Measurements from ENCODE around the gene GJB3. TPM values are rescaled to one million over a fixed set of nuclear protein-coding genes. Genes with fewer than 3 reads are reported as not detected.
"Not testable (repeated sequence)": the region's sequence is repeated elsewhere in the genome, so short reads cannot be mapped to it uniquely, and the experiment has no call there.

The GJB3 gene
- total RNA-seq (2022) (23.1 and 23.5 TPM in 2 replicates), Bru-seq, nascent RNA (percentile 63 among the genes with signal in this experiment), BruChase-seq, experiment 1, labeled RNA remaining after a 6-hour chase (percentile 59 among the genes with signal in this experiment), BruChase-seq, experiment 2, labeled RNA remaining after a 2-hour chase (percentile 79 among the genes with signal in this experiment)
- long read RNA-seq, transcript GJB3-201 (2 exons, 1,797 nt) = minor isoform, 11 of 40 reads
- long read RNA-seq, transcript GJB3-202 (2 exons, 2,217 nt) = major isoform, 21 of 40 reads
- long read RNA-seq, partial matches to known transcripts = 8 of 40 reads
- long read RNA-seq, other reads (novel, unspliced or antisense) = 0 of 40 reads

DNA sequence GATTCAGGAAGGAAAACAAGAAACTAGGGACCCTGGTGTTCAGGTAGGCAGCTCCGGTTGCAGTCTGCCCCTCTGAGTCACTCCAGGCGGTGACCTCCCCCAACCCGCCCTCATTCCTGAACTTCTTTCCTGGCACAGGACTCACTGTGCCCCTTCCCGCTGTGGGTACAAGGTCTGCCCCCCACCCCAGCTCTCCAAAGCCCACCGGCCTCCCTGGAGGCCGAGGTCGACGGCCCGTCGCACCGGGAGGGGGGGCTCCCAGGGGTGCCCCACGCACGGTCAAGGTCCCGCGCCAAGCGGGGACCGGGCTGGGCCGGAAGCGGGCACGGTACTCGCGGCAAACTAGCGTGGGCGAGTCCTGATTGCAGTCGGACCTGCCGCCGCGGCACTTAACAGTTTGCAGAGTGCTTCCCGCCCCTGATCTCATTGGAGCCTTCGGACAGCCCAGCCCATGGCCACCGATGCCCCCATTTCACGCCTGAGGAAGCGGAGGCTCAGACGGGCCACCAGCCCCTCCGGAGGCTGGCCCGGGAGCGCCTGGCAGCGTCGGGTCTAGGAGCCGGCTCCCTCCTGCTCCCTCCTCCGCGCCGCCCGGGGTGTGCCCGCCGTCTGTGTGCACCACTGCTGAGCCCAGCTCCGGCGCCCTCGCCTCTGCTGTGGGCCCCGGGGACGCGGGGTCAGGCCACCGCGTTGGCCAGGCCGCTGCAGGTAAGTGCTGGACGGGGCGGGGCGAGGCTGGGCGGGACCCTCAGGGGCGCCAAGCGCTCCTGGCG lies at the start of gene GJB3:
Gene GJB3 (plus strand): TSS at position 144 of the 773 bp plus-strand sequence. CDS start 3,549 bp downstream, outside the sequence.
- peak within 1 kb of the TSS; percentile 88 for H3K4me3 Mint-ChIP-seq (ENCODE audit: low read depth, unreplicated experiment)
- peak; percentile 74 for DNase-seq
- peaks cover 48% of the 10 kb centered on the region for H3K36me3 Mint-ChIP-seq (ENCODE audit: insufficient read depth, unreplicated experiment)
- intact Hi-C loops (cut with micrococcal nuclease; ENCODE audit: unreplicated experiment) = loop anchor here (2.0 kb wide), 1 partner anchor 18 kb away; no protein-coding TSS in a partner anchor
- H3K27ac Mint-ChIP-seq (ENCODE audit: unreplicated experiment) = peak within 1 kb of the TSS; percentile 90
- H3K9me3 Mint-ChIP-seq (ENCODE audit: low read depth, unreplicated experiment) = no peaks in the 10 kb centered on the region
- peaks cover 56% of the 10 kb centered on the region for H3K4me1 Mint-ChIP-seq (ENCODE audit: low read depth, unreplicated experiment)
- CTCF ChIA-PET = interaction anchor here (0.7 to 1.2 kb wide), 5 partner anchors 22 to 135 kb away, joined by 3 to 6 read pairs (median 5); partner anchors contain the start of gene SMIM12
- H3K27me3 Mint-ChIP-seq (ENCODE audit: unreplicated experiment) = no peaks in the 10 kb centered on the region
- TF ChIP-seq, protein P1, sequence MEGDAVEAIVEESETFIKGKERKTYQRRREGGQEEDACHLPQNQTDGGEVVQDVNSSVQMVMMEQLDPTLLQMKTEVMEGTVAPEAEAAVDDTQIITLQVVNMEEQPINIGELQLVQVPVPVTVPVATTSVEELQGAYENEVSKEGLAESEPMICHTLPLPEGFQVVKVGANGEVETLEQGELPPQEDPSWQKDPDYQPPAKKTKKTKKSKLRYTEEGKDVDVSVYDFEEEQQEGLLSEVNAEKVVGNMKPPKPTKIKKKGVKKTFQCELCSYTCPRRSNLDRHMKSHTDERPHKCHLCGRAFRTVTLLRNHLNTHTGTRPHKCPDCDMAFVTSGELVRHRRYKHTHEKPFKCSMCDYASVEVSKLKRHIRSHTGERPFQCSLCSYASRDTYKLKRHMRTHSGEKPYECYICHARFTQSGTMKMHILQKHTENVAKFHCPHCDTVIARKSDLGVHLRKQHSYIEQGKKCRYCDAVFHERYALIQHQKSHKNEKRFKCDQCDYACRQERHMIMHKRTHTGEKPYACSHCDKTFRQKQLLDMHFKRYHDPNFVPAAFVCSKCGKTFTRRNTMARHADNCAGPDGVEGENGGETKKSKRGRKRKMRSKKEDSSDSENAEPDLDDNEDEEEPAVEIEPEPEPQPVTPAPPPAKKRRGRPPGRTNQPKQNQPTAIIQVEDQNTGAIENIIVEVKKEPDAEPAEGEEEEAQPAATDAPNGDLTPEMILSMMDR (IDR thresholded peaks at IDR 0.05; ENCODE audit: unreplicated experiment) = no peak
- BruUV-seq (replicated peaks) = no TSS peak

DNA sequence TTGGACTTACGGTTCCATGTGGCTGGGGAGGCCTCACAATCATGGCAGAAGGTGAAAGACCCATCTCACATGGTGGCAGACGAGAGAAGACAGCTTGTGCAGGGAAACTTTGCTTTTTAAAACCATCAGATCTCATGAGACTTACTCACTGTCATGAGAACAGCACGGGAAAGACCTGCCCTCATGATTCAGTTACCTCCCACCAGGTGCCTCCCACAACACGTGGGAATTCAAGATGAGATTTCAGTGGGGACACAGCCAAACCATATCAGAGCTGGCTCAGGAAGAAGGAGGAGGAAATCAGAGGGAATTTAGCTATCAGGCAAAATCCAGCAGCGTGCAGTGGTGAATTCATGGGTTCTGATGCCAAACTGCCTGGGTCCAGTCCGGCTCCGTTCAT lies 48.2 kb upstream of the GJB3 start:
- H3K4me1 Mint-ChIP-seq (ENCODE audit: low read depth, unreplicated experiment); H3K4me3 Mint-ChIP-seq (ENCODE audit: low read depth, unreplicated experiment); intact Hi-C loops (cut with micrococcal nuclease; ENCODE audit: unreplicated experiment); H3K9me3 Mint-ChIP-seq (ENCODE audit: low read depth, unreplicated experiment); DNase-seq; H3K27ac Mint-ChIP-seq (ENCODE audit: unreplicated experiment); CTCF ChIA-PET; H3K36me3 Mint-ChIP-seq (ENCODE audit: insufficient read depth, unreplicated experiment); BruUV-seq (replicated peaks): not testable (repeated sequence)
- peaks cover 82% of the 10 kb centered on the region for H3K27me3 Mint-ChIP-seq (ENCODE audit: unreplicated experiment)

DNA sequence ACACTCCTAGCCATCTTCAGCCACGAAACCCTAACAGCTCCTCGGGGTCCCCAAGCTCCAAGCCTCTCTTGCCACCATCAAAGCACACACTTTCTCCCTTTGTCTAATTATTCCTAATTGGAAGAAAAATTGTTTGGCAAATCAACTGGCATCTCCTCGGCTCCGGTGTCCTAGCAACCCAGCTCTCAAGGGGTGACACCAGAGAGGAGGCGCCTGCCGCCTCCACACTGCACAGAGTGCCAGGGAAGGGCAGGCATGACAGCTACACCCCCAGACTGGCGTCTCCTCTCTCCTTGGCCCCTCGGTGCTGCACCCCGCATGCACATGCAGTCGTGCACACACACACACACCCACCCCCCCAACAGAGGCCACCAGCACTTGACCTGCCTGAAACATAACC lies 44.3 kb upstream of the GJB3 start:
- TF ChIP-seq, protein P1 (IDR thresholded peaks at IDR 0.05; ENCODE audit: unreplicated experiment) = no peak
- intact Hi-C loops (cut with micrococcal nuclease; ENCODE audit: unreplicated experiment) = no loop called here
- Mint-ChIP-seq H3K9me3 (ENCODE audit: low read depth, unreplicated experiment) (no peaks in the 10 kb centered on the region), H3K27ac (ENCODE audit: unreplicated experiment) (no peak overlapping the region), H3K4me3 (ENCODE audit: low read depth, unreplicated experiment) (no peak overlapping the region), H3K4me1 (ENCODE audit: low read depth, unreplicated experiment) (no peaks in the 10 kb centered on the region), H3K36me3 (ENCODE audit: insufficient read depth, unreplicated experiment) (no peaks in the 10 kb centered on the region), H3K27me3 (ENCODE audit: unreplicated experiment) (peaks cover 50% of the 10 kb centered on the region)
- DNase-seq = no peak
- CTCF ChIA-PET = no interaction called here
- BruUV-seq (replicated peaks) = no TSS peak

DNA sequence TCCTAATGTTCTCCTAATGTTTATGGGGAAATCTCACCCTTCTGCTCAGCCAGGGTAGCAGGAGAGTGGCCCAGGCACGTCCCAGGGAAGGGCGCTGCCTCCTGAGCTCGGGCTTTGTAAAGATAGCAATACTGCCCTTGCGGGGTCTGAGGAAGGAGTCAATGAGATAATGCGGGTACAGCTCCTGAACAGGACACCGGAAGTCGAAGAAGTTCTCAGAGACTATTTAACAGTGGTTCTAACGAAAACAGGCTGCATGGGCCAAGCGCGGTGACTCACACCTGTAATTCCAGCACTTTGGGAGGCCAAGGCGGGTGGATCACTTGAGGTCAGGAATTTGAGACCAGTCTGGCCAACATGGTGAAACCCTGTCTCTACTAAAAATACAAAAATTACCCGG lies 43.8 kb upstream of the GJB3 start:
- H3K4me3 Mint-ChIP-seq (ENCODE audit: low read depth, unreplicated experiment); BruUV-seq (replicated peaks); H3K36me3 Mint-ChIP-seq (ENCODE audit: insufficient read depth, unreplicated experiment); H3K4me1 Mint-ChIP-seq (ENCODE audit: low read depth, unreplicated experiment); CTCF ChIA-PET; H3K27ac Mint-ChIP-seq (ENCODE audit: unreplicated experiment); DNase-seq; H3K9me3 Mint-ChIP-seq (ENCODE audit: low read depth, unreplicated experiment); intact Hi-C loops (cut with micrococcal nuclease; ENCODE audit: unreplicated experiment): not testable (repeated sequence)
- peaks cover 46% of the 10 kb centered on the region for H3K27me3 Mint-ChIP-seq (ENCODE audit: unreplicated experiment)

DNA sequence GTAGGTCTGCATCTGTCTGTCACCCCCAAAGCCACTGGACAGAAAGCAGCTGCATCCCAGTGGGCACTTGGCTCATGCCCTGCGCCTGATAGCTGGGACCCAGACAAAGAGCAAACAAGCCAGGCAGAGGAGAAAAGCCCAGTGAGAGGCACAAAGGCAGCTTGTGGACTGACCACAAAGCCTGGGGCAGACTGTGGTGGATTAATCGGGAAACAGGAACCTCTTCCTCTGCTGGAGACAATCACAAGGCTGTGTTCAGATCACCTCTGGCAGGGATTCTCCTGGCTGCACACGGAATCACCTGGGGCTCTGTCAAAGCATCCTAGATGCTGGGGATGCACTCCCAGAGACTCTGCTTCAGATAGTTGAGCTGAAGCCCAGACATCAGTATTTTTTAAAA lies 41.4 kb upstream of the GJB3 start:
- H3K36me3 Mint-ChIP-seq (ENCODE audit: insufficient read depth, unreplicated experiment) = no peaks in the 10 kb centered on the region
- H3K27me3 Mint-ChIP-seq (ENCODE audit: unreplicated experiment) = peaks cover 24% of the 10 kb centered on the region
- H3K27ac Mint-ChIP-seq (ENCODE audit: unreplicated experiment) = no peak overlapping the region
- TF ChIP-seq, protein P1 (IDR thresholded peaks at IDR 0.05; ENCODE audit: unreplicated experiment) = no peak
- no peaks in the 10 kb centered on the region for H3K9me3 Mint-ChIP-seq (ENCODE audit: low read depth, unreplicated experiment)
- H3K4me3 Mint-ChIP-seq (ENCODE audit: low read depth, unreplicated experiment) = no peak overlapping the region
- DNase-seq = no peak
- peaks cover 15% of the 10 kb centered on the region for H3K4me1 Mint-ChIP-seq (ENCODE audit: low read depth, unreplicated experiment)
- CTCF ChIA-PET = no interaction called here
- BruUV-seq (replicated peaks) = no TSS peak
- intact Hi-C loops (cut with micrococcal nuclease; ENCODE audit: unreplicated experiment) = loop anchor here (5.0 kb wide), 4 partner anchors 57 to 1107 kb away; no protein-coding TSS in a partner anchor
